Astrocyte of the spinal cord (primary cell): ENCODE data around the gene IMMT.

ENCODE experiments used
- DNase-seq: peaks from one replicate; pipeline ENCODE4 v3.0.0; 2011; ENCODE audit warnings: low read depth, low spot score
- H3K4me3 ChIP-seq: 2 replicates; pipeline ENCODE4 v1.5.1; 2011; ENCODE audit warnings: low read depth, mild to moderate bottlenecking, low read length, moderate library complexity
- in situ Hi-C: cut with HindIII; loops from 2 replicates; pipeline ENCODE4 v1.10.0; 2017; ENCODE audit warnings: low sequenced_read_pairs
- TF ChIP-seq, protein P1 (sequence below): IDR thresholded peaks from 2 replicates; pipeline ENCODE4 v1.5.1; 2012; ENCODE audit warnings: low read depth, mild to moderate bottlenecking, low read length, inconsistent platforms

The IMMT gene

GRCh38 chr2:86221066-86221684 is 25.9 kb upstream of the IMMT start:
- in situ Hi-C loops = no loop called here
- peak; percentile 52 for DNase-seq
- H3K4me3 ChIP-seq = no peak overlapping the region
- TF ChIP-seq, protein P1, sequence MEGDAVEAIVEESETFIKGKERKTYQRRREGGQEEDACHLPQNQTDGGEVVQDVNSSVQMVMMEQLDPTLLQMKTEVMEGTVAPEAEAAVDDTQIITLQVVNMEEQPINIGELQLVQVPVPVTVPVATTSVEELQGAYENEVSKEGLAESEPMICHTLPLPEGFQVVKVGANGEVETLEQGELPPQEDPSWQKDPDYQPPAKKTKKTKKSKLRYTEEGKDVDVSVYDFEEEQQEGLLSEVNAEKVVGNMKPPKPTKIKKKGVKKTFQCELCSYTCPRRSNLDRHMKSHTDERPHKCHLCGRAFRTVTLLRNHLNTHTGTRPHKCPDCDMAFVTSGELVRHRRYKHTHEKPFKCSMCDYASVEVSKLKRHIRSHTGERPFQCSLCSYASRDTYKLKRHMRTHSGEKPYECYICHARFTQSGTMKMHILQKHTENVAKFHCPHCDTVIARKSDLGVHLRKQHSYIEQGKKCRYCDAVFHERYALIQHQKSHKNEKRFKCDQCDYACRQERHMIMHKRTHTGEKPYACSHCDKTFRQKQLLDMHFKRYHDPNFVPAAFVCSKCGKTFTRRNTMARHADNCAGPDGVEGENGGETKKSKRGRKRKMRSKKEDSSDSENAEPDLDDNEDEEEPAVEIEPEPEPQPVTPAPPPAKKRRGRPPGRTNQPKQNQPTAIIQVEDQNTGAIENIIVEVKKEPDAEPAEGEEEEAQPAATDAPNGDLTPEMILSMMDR = peak; percentile 94

DNA sequence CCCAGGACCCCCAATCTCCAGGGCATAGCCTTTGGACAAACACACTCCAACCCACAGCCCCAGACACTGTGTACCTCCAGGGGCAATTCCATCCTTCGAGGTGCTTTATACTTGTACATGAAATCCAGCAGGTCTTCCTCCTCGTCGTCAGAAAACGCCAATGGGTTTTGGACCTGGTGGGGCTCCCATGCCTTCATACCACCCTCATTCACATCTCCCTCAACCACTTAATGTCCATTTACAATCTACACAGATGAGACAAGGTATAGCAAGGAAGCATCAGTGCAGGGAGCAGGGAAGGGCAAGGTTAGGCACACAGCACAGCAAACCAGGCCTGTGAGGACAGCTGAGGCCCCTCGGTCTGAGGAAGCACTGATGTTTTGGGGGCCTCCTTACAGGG is 24.6 kb upstream of the IMMT start:
- TF ChIP-seq, protein P1 = no peak
- no peak overlapping the region for H3K4me3 ChIP-seq
- in situ Hi-C loops = no loop called here
- no peak for DNase-seq

- in situ Hi-C loops = no loop called here
- DNase-seq = no peak
- H3K4me3 ChIP-seq = no peak overlapping the region
- TF ChIP-seq, protein P1 = no peak
These were observed 22.9 kb upstream of the IMMT start for GRCh38 chr2:86218124-86218523.

DNA sequence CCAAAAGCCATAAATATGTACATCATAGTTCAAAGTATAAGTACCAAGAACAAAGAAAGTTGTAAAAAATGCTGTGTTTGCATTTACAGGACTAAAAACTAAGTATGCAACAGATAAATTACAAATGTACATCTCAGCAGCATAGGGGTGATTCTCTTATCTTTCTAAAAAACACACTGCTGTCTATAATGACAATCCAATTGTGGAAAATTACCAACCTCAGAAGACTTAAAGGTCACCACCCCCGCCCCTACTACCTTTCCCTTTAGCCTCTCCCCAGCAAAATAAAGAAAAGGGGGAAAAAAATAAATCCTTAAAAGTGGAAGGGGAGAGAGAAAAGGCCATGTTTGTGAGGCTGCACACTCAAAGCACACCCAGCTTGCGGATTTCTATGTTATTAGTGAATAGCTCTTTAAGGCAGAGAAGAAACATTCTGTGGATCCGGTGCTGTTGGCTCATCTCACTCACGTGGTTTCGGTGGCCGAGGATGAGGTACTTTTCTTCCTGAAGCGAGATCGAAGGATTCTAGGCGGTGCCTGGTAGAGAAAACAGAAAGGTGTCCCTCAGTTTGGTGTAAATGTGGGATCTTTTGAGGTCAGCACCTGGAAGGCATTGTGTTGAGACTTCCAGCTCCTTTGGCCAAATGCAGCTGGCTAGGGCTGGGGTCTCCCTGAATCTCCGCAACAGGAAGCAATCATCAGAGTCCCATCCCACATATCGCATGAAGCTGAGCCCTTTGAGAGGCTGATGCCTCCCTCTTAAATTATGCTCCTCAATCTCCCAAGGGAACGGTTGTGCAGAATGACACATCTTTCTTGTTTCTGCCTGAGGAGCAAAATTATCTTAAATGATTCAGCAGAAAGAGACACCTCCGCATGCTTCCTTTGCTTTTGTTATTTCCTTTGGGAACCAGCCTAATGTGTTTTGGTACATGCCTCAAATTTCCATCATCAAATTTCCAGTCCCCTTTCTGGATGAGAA is 21.6 kb upstream of the IMMT start:
- in situ Hi-C loops = no loop called here
- DNase-seq = peak; percentile 17
- H3K4me3 ChIP-seq = no peak overlapping the region
- TF ChIP-seq, protein P1 = no peak

GRCh38 chr2:86214503-86214832 is 19.2 kb upstream of the IMMT start:
- no peak for DNase-seq
- no peak overlapping the region for H3K4me3 ChIP-seq
- in situ Hi-C loops = no loop called here
- TF ChIP-seq, protein P1 = no peak

- TF ChIP-seq, protein P1 = no peak
- DNase-seq = no peak
- in situ Hi-C loops = no loop called here
- no peak overlapping the region for H3K4me3 ChIP-seq
These were observed 18.6 kb upstream of the IMMT start for GRCh38 chr2:86213699-86214502.
